Stomach smooth muscle (tissue), 2 donors: Measurements from ENCODE around the gene PPM1D.
"Not testable (repeated sequence)": the region's sequence is repeated elsewhere in the genome, so short reads cannot be mapped to it uniquely, and the experiment has no call there.

ENCODE experiments used
- H3K27ac ChIP-seq: one replicate; pipeline ENCODE4 v1.7.0; 2013; ENCODE audit warnings: mild to moderate bottlenecking, low read length, inconsistent platforms
- H3K27me3 ChIP-seq, 2 donors: one replicate each; pipeline ENCODE4 v1.7.0; 2013; ENCODE audit warnings: low read length in 2 of 2; ENCODE audit not compliant: insufficient read depth in 2 of 2, control insufficient read depth in 1 of 2
- H3K36me3 ChIP-seq, 2 donors: one replicate each; pipeline ENCODE4 v1.7.0; 2013; ENCODE audit warnings: low read length in 2 of 2; ENCODE audit not compliant: control insufficient read depth in 2 of 2, insufficient read depth in 2 of 2
- H3K4me1 ChIP-seq: one replicate; pipeline ENCODE4 v1.7.0; 2013; ENCODE audit warnings: low read length; ENCODE audit not compliant: control insufficient read depth, insufficient read depth
- H3K4me3 ChIP-seq, 2 donors: one replicate each; pipeline ENCODE4 v1.7.0; 2013; ENCODE audit warnings: low read length in 2 of 2
- H3K9ac ChIP-seq, 2 donors: one replicate each; pipeline ENCODE4 v1.7.0; 2013; ENCODE audit warnings: low read length in 2 of 2, mild to moderate bottlenecking in 1 of 2
- H3K9me3 ChIP-seq, 2 donors: one replicate each; pipeline ENCODE4 v1.7.0; 2013; ENCODE audit warnings: low read length in 2 of 2; ENCODE audit not compliant: control insufficient read depth in 2 of 2
- donor health status: healthy.
- donor health status: Pancreatic carcinoma.

The PPM1D gene

GRCh38 chr17:60665602-60666001 lies 65.6 kb downstream of the PPM1D start:
- Histone ChIP-seq H3K9me3 (no peaks in the 10 kb centered on the region), H3K4me3 (no peak overlapping the region), H3K36me3 (peaks cover 4 to 9% of the 10 kb centered on the region in 2 donors), H3K27ac (no peak overlapping the region), H3K4me1 (no peaks in the 10 kb centered on the region), H3K9ac (no peak overlapping the region), H3K27me3 (no peaks in the 10 kb centered on the region)

GRCh38 chr17:60668741-60669140 lies 68.7 kb downstream of the PPM1D start:
- H3K4me1 ChIP-seq: not testable (repeated sequence)

GRCh38 chr17:60671482-60671881 lies 71.5 kb downstream of the PPM1D start:
- no peaks in the 10 kb centered on the region for H3K9me3 ChIP-seq
- H3K27me3 ChIP-seq: no peaks in the 10 kb centered on the region
- H3K36me3 ChIP-seq: peaks cover 0 to 2% of the 10 kb centered on the region in 2 donors
- no peak overlapping the region for H3K9ac ChIP-seq
- no peaks in the 10 kb centered on the region for H3K4me1 ChIP-seq
- no peak overlapping the region for H3K4me3 ChIP-seq
- no peak overlapping the region for H3K27ac ChIP-seq

More at GRCh38 chr17:60668741-60669140, 68.7 kb downstream of the PPM1D start:
- H3K4me3 ChIP-seq, H3K27ac ChIP-seq, H3K9ac ChIP-seq, H3K9me3 ChIP-seq, H3K27me3 ChIP-seq, H3K36me3 ChIP-seq: not testable (repeated sequence)

GRCh38 chr17:60674637-60675036 lies 74.6 kb downstream of the PPM1D start:
- H3K36me3 ChIP-seq, H3K4me3 ChIP-seq, H3K4me1 ChIP-seq, H3K9me3 ChIP-seq, H3K9ac ChIP-seq, H3K27ac ChIP-seq, H3K27me3 ChIP-seq: not testable (repeated sequence)

- H3K27me3 ChIP-seq: no peaks in the 10 kb centered on the region
- H3K9me3 ChIP-seq: no peaks in the 10 kb centered on the region
- no peak overlapping the region for H3K27ac ChIP-seq
- no peaks in the 10 kb centered on the region for H3K36me3 ChIP-seq
- peaks cover 7% of the 10 kb centered on the region for H3K4me1 ChIP-seq
- no peak overlapping the region for H3K9ac ChIP-seq
- no peak overlapping the region for H3K4me3 ChIP-seq
Measured at GRCh38 chr17:60675997-60676396, 76.0 kb downstream of the PPM1D start.

GRCh38 chr17:60676758-60677307 lies 76.8 kb downstream of the PPM1D start:
- Histone ChIP-seq H3K36me3 (no peaks in the 10 kb centered on the region), H3K4me1 (peaks cover 7% of the 10 kb centered on the region), H3K9me3 (no peaks in the 10 kb centered on the region), H3K4me3 (peak overlapping the region; percentile 84 to 90), H3K27me3 (no peaks in the 10 kb centered on the region), H3K27ac (peak overlapping the region; percentile 75), H3K9ac (peak overlapping the region; percentile 41 to 87)

- peak within 1 kb of the TSS; percentile 75 for H3K27ac ChIP-seq
- H3K9me3 ChIP-seq: no peaks in the 10 kb centered on the region
- no peaks in the 10 kb centered on the region for H3K27me3 ChIP-seq
- peak within 1 kb of the TSS; percentile 84 to 90 for H3K4me3 ChIP-seq
- peaks cover 7% of the 10 kb centered on the region for H3K4me1 ChIP-seq
- H3K9ac ChIP-seq: peak within 1 kb of the TSS; percentile 81 to 87
- no peaks in the 10 kb centered on the region for H3K36me3 ChIP-seq
Measured at GRCh38 chr17:60677308-60678117, 77.5 kb downstream of the PPM1D start, which contains the start of gene BCAS3. TSS of gene BCAS3 (plus strand) at chr17:60677851.

GRCh38 chr17:60678118-60678444 lies 78.1 kb downstream of the PPM1D start:
- H3K27ac ChIP-seq: peak overlapping the region; percentile 75
- H3K36me3 ChIP-seq: peaks cover 2 to 5% of the 10 kb centered on the region in 2 donors
- H3K9me3 ChIP-seq: no peaks in the 10 kb centered on the region
- H3K4me1 ChIP-seq: peaks cover 7% of the 10 kb centered on the region
- no peaks in the 10 kb centered on the region for H3K27me3 ChIP-seq
- H3K4me3 ChIP-seq: peak overlapping the region; percentile 84 to 90
- H3K9ac ChIP-seq: peak overlapping the region; percentile 81 to 87

- H3K36me3 ChIP-seq: peaks cover 7 to 10% of the 10 kb centered on the region in 2 donors
- no peak overlapping the region for H3K9ac ChIP-seq
- no peaks in the 10 kb centered on the region for H3K27me3 ChIP-seq
- peaks cover 7% of the 10 kb centered on the region for H3K4me1 ChIP-seq
- no peaks in the 10 kb centered on the region for H3K9me3 ChIP-seq
- H3K27ac ChIP-seq: no peak overlapping the region
- H3K4me3 ChIP-seq: no peak overlapping the region
Measured at GRCh38 chr17:60679287-60679686, 79.3 kb downstream of the PPM1D start.

- Histone ChIP-seq H3K36me3 (peaks cover 7 to 16% of the 10 kb centered on the region in 2 donors), H3K4me1 (peaks cover 7% of the 10 kb centered on the region), H3K4me3 (no peak overlapping the region), H3K9ac (no peak overlapping the region), H3K27me3 (no peaks in the 10 kb centered on the region), H3K27ac (no peak overlapping the region), H3K9me3 (no peaks in the 10 kb centered on the region)
Measured at GRCh38 chr17:60680754-60681153, 80.8 kb downstream of the PPM1D start.

GRCh38 chr17:60685437-60685836 lies 85.4 kb downstream of the PPM1D start:
- no peaks in the 10 kb centered on the region for H3K27me3 ChIP-seq
- no peak overlapping the region for H3K4me3 ChIP-seq
- H3K9ac ChIP-seq: no peak overlapping the region
- peaks cover 11 to 22% of the 10 kb centered on the region in 2 donors for H3K36me3 ChIP-seq
- no peaks in the 10 kb centered on the region for H3K4me1 ChIP-seq
- no peaks in the 10 kb centered on the region for H3K9me3 ChIP-seq
- H3K27ac ChIP-seq: no peak overlapping the region
